ENCODE measurements around the gene CSF1.

GRCh38 chr1:109929588-109930251 is 19.1 kb downstream of the CSF1 start:
- no peak for TF ChIP-seq CEBPG (CRISPR knock-in tag; IDR thresholded peaks at IDR 0.05)
- no peak for TF ChIP-seq MYC (CRISPR knock-in tag; IDR thresholded peaks at IDR 0.05; ENCODE audit: borderline replicate concordance)

Measured in HepG2 (cell line).